ENCODE results near the gene MPEG1. TPM values are rescaled to one million over a fixed set of nuclear protein-coding genes. Genes with fewer than 3 reads are reported as not detected.

MPEG1 gene
- total RNA-seq, 4 donors from 2014 or later = 28.3 to 80.5 (median 52.4) TPM

DNA sequence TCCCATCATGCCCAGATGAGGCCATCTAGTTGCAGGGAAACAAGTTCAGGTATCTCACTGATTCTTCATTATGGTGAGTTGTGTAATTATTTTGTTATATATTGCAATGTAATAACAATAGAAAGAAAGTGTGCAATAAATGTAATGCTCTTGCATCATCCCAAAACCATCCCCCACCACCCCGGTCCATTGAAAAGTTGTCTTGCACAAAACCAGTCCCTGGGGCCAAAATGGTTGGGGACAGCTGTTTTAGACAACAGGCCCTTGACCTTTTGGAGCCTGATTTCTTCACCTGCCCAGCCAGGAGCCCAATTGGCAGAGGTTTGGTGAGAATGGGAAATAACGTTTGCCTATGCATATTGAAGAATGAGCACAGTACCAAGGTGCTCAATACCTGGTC lies 15.9 kb downstream of the MPEG1 start:
- TF ChIP-seq, protein P1, sequence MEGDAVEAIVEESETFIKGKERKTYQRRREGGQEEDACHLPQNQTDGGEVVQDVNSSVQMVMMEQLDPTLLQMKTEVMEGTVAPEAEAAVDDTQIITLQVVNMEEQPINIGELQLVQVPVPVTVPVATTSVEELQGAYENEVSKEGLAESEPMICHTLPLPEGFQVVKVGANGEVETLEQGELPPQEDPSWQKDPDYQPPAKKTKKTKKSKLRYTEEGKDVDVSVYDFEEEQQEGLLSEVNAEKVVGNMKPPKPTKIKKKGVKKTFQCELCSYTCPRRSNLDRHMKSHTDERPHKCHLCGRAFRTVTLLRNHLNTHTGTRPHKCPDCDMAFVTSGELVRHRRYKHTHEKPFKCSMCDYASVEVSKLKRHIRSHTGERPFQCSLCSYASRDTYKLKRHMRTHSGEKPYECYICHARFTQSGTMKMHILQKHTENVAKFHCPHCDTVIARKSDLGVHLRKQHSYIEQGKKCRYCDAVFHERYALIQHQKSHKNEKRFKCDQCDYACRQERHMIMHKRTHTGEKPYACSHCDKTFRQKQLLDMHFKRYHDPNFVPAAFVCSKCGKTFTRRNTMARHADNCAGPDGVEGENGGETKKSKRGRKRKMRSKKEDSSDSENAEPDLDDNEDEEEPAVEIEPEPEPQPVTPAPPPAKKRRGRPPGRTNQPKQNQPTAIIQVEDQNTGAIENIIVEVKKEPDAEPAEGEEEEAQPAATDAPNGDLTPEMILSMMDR (IDR thresholded peaks at IDR 0.05; ENCODE audit: low read depth) = no peak

DNA sequence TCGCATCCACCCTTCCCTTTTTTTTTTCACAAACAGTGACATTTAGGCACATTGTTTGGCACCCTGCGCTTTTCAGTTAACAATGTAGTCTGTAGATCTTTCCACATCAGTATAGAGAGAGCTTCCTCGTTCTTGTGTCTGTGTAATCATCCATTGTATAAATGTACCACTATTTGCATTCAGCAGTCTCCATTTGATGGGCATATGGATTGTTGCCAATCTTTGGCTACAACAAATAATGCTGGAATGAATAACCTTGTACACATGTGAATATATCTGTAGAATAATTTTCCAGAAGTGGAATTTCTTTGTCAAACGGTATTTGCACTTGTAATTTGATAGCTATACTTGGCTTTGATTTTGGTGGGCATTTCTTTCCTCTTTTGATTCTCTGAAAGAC lies 17.1 kb downstream of the MPEG1 start:
- TF ChIP-seq, protein P1 (IDR thresholded peaks at IDR 0.05; ENCODE audit: low read depth) = no peak

DNA sequence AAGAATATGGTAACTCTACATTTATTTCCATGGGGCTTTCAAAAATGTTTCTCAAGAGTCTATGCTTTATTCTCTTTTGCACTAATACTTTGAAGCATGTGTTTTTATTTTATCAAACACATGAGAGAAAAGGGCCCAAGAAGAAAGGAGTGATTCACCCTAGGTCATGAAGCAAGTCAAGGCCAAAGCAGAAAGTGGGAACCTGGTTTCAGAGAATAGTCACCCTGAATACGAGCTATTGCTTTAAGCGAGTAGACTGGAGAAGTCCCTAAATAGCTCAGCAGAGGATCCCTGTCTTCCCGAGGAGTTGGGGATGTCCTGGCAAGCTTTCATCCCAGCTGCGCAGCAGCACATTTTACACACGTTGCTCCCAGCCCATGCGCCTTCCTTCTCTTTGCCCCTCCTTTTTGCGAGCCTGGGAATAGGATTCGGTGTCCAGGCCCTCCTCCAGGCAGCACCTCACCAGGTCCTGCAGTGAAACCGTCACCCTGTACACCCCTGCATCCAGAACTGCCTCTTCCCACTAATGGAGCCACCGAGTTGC lies 19.1 kb downstream of the MPEG1 start:
- TF ChIP-seq, protein P1 (IDR thresholded peaks at IDR 0.05; ENCODE audit: low read depth) = no peak

GRCh38 chr11:59192446-59193020 lies 20.2 kb downstream of the MPEG1 start:
- TF ChIP-seq, protein P1 (IDR thresholded peaks at IDR 0.05; ENCODE audit: low read depth) = no peak

DNA sequence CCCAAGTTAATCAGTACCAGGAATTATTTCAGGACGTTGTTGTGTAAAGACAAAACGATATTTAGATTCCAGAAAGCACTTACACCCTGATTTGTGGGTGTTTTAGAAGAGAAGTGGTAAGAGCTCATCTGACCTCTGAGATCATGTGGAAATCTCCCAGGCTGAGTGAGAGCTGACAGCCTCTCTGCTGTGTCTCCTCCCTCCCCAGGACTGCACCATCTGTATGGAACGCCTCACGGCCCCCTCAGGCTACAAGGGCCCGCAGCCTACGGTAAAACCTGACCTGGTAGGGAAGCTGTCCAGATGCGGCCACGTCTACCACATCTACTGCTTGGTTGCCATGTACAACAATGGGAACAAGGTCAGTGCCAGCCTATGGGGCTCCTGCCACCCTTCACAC lies 20.8 kb downstream of the MPEG1 start:
- TF ChIP-seq, protein P1 (IDR thresholded peaks at IDR 0.05; ENCODE audit: low read depth) = no peak

DNA sequence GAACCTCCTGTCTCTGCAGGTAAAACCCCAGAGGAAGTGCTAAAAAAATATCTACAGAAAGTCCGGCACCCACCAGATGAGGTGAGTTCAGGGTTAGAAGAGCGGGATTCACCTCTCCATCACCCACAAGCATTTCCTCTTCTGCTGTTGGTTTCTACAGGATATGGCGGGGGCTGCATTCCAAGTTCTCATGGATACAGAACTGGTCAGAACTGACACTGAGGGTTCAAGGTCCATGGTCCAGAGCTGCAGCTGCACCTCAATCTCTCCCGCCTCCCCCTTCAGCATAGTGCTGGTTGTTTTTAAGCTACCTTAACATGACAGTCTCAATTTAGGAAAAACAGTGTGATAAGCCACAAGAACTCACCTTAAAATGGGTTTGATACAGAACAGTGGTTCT lies 21.6 kb downstream of the MPEG1 start:
- TF ChIP-seq, protein P1 (IDR thresholded peaks at IDR 0.05; ENCODE audit: low read depth) = no peak

DNA sequence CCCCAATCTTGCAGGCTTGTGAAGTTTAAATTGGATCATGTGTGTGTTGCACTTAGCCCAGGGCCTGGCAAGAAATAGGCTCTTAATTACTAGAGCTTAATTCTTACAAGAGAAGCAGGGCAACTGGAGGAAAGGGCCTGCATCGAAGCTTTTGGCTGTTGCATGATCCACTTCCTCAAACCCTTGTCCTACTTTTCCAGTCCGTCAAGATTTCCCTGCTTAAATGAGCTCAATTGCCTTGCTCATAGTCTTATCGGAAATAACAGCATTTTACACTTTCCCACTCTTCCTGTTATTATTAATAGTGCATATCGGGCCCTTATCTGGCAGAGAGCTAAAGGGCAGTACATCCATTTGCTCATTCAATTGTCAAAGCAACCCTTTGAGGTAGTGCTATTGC lies 22.7 kb downstream of the MPEG1 start:
- TF ChIP-seq, protein P1 (IDR thresholded peaks at IDR 0.05; ENCODE audit: low read depth) = no peak
